HCT116 (cell line): Measurements from ENCODE around the gene LRRC4. TPM values are rescaled to one million over a fixed set of nuclear protein-coding genes. Genes with fewer than 3 reads are reported as not detected.

Source experiments
- ATAC-seq: fragments of 200-7000 bp; cut with Tn5 transposase; 2 replicates; pipeline ENCODE4 v1.9.1; 2020; ENCODE audit warnings: mild to moderate bottlenecking, moderate library complexity
- BruUV-seq: library from RNA; stranded (reverse); fragments of 400-500 nt; replicated peaks from 2 replicates; lab custom pipeline; 2021; lab: Mats Ljungman, UMichigan
- CTCF ChIA-PET: fragments of 300-600 bp; sonication (Branson Sonifier 250); formaldehyde crosslinking; loops from one replicate; lab custom pipeline; 2021; ENCODE audit warnings: antibody characterized with exemption; lab: Charles Lee
- POLR2A ChIA-PET: fragments of 300-600, 350-600 bp; sonication (Branson Sonifier 250); formaldehyde crosslinking; loops from one replicate; lab custom pipeline; 2021; ENCODE audit warnings: antibody characterized with exemption; lab: Charles Lee
- RAD21 ChIA-PET, 2 experiments: fragments of 300-600 bp; sonication (Branson Sonifier 250); formaldehyde crosslinking; loops; one replicate each; lab custom pipeline; 2023; ENCODE audit warnings: low total read pairs in 2 of 2; ENCODE audit not compliant: uncharacterized antibody in 2 of 2, unreplicated experiment in 2 of 2, low non-redundant PET in 1 of 2; lab: Charles Lee
- DNase-seq: peaks from one replicate; pipeline ENCODE4 v3.0.0-alpha.2; 2010; ENCODE audit warnings: low read depth, low spot score
- H2AFZ ChIP-seq: fragments of 200-600 bp; shearing (Covaris generic), sonication (generic); 2 replicates; pipeline ENCODE4 v1.6.1; 2017; ENCODE audit warnings: low read depth, mixed run types, mixed read lengths, antibody characterized with exemption, low read length; ENCODE audit not compliant: poor library complexity, severe bottlenecking
- H3K27ac ChIP-seq: 2 replicates; pipeline ENCODE4 v1.5.1; 2012; ENCODE audit warnings: low read depth, low read length
- H3K27me3 ChIP-seq: fragments of 200-600 bp; sonication (generic); 2 replicates; pipeline ENCODE4 v1.6.1; 2016; ENCODE audit warnings: mixed run types, low read length, mixed read lengths; ENCODE audit not compliant: insufficient read depth
- H3K36me3 ChIP-seq, 2 experiments: fragments of 200-500 bp in 1 of 2; fragments of 200-600 bp in 1 of 2; sonication (Bioruptor generic) in 1 of 2; sonication (generic) in 1 of 2; 2 replicates each; pipeline versions ENCODE4 v1.5.1 to v1.6.1; 2014 to 2016; ENCODE audit warnings: low read length in 2 of 2, inconsistent platforms in 1 of 2, mixed read lengths in 1 of 2, mixed run types in 1 of 2; ENCODE audit not compliant: insufficient read depth in 2 of 2, control insufficient read depth in 1 of 2
- H3K4me1 ChIP-seq, 2 experiments: fragments of 200-600 bp in 1 of 2; sonication (generic) in 1 of 2; 2 replicates each; pipeline versions ENCODE4 v1.5.1 to v1.6.1; 2012 to 2017; ENCODE audit warnings: low read length in 2 of 2, inconsistent platforms in 1 of 2, mild to moderate bottlenecking in 1 of 2, mixed read lengths in 1 of 2, mixed run types in 1 of 2, moderate library complexity in 1 of 2; ENCODE audit not compliant: insufficient read depth in 2 of 2, control insufficient read depth in 1 of 2
- H3K4me2 ChIP-seq: fragments of 200-600 bp; sonication (generic); 2 replicates; pipeline ENCODE4 v1.6.1; 2017; ENCODE audit warnings: mixed run types, low read length, mixed read lengths
- H3K4me3 ChIP-seq, 2 experiments: fragments of 200-600 bp in 1 of 2; sonication (generic) in 1 of 2; replicated peaks in 1 of 2; 2 replicates each; pipeline ENCODE4 v1.5.1; 2011 to 2016; ENCODE audit warnings: low read length in 2 of 2, control low read depth in 1 of 2, low read depth in 1 of 2, mild to moderate bottlenecking in 1 of 2, mixed read lengths in 1 of 2, mixed run types in 1 of 2
- H3K79me2 ChIP-seq: fragments of 200-600 bp; sonication (generic); 2 replicates; pipeline ENCODE4 v1.6.1; 2017; ENCODE audit warnings: mild to moderate bottlenecking, mixed run types, low read length, moderate library complexity, mixed read lengths; ENCODE audit not compliant: insufficient read depth
- H3K9ac ChIP-seq: fragments of 200-600 bp; sonication (generic); 2 replicates; pipeline ENCODE4 v1.6.1; 2016; ENCODE audit warnings: low read length, mixed read lengths
- H3K9me2 ChIP-seq: fragments of 200-600 bp; sonication (generic), shearing (Covaris generic); 2 replicates; pipeline ENCODE4 v1.6.1; 2017; ENCODE audit warnings: mixed run types, mild to moderate bottlenecking, moderate library complexity; ENCODE audit not compliant: insufficient read depth
- H3K9me3 ChIP-seq, 2 experiments: fragments of 200-500 bp in 1 of 2; fragments of 200-600 bp in 1 of 2; sonication (Bioruptor generic) in 1 of 2; sonication (generic) in 1 of 2; 2 replicates each; pipeline ENCODE4 v1.6.1; 2014 to 2017; ENCODE audit warnings: low read length in 2 of 2, mixed read lengths in 2 of 2, inconsistent platforms in 1 of 2, low read depth in 1 of 2, mild to moderate bottlenecking in 1 of 2, mixed run types in 1 of 2, moderate library complexity in 1 of 2; ENCODE audit not compliant: control insufficient read depth in 1 of 2, insufficient read depth in 1 of 2
- H4K20me1 ChIP-seq: fragments of 200-600 bp; sonication (generic), shearing (Covaris generic); 2 replicates; pipeline ENCODE4 v1.6.1; 2017; ENCODE audit warnings: mixed run types, mild to moderate bottlenecking, moderate library complexity; ENCODE audit not compliant: insufficient read depth
- ATF3 ChIP-seq: IDR thresholded peaks from 2 replicates; pipeline ENCODE4 v1.6.1; 2012
- CBX3 ChIP-seq: IDR thresholded peaks from 2 replicates; pipeline ENCODE4 v1.6.1; 2012; ENCODE audit warnings: low read depth
- CTCF ChIP-seq, 3 experiments: fragments of 200-600 bp in 1 of 3; sonication (generic) in 1 of 3; IDR thresholded peaks in 2 of 3; conservative IDR thresholded peaks in 1 of 3; 2 replicates each; pipeline ENCODE4 v1.5.1; 2012 to 2017; ENCODE audit warnings: low read depth in 2 of 3, low read length in 2 of 3, antibody characterized with exemption in 1 of 3, borderline replicate concordance in 1 of 3, control low read depth in 1 of 3, mild to moderate bottlenecking in 1 of 3, mixed read lengths in 1 of 3, mixed run types in 1 of 3, moderate library complexity in 1 of 3; ENCODE audit not compliant: insufficient read depth in 1 of 3
- EGR1 ChIP-seq: IDR thresholded peaks from 2 replicates; pipeline ENCODE4 v1.6.1; 2012; ENCODE audit warnings: low read depth
- ELF1 ChIP-seq: IDR thresholded peaks from 2 replicates; pipeline ENCODE4 v1.6.1; 2012; ENCODE audit warnings: low read depth, borderline replicate concordance
- EZH2 ChIP-seq: fragments of 200-600 bp; sonication (generic); IDR thresholded peaks from 2 replicates; pipeline ENCODE4 v1.6.1; 2017; ENCODE audit warnings: antibody characterized with exemption, mixed run types
- FOSL1 ChIP-seq: IDR thresholded peaks from 2 replicates; pipeline ENCODE4 v1.6.1; 2012; ENCODE audit warnings: low read depth
- JUND ChIP-seq: IDR thresholded peaks from 2 replicates; pipeline ENCODE4 v1.6.1; 2012
- MAX ChIP-seq: IDR thresholded peaks from 2 replicates; pipeline ENCODE4 v1.6.1; 2012
- POLR2A ChIP-seq: IDR thresholded peaks from 2 replicates; pipeline ENCODE4 v1.7.0; 2011; ENCODE audit warnings: borderline replicate concordance; ENCODE audit not compliant: insufficient read depth, insufficient read length; ENCODE audit errors: extremely low read depth
- RAD21 ChIP-seq: IDR thresholded peaks from 2 replicates; pipeline ENCODE4 v1.6.1; 2012; ENCODE audit warnings: low read depth, mild to moderate bottlenecking
- SIN3A ChIP-seq: IDR thresholded peaks from 2 replicates; pipeline ENCODE4 v1.6.1; 2012; ENCODE audit warnings: low read depth
- SP1 ChIP-seq: IDR thresholded peaks from 2 replicates; pipeline ENCODE4 v1.6.1; 2012; ENCODE audit warnings: low read depth
- YY1 ChIP-seq: IDR thresholded peaks from 2 replicates; pipeline ENCODE4 v1.6.1; 2011; ENCODE audit warnings: low read length, low read depth, moderate library complexity, mild to moderate bottlenecking; ENCODE audit not compliant: insufficient replicate concordance; ENCODE audit errors: extremely low read depth
- ZBTB33 ChIP-seq: IDR thresholded peaks from 2 replicates; pipeline ENCODE4 v1.6.1; 2011; ENCODE audit warnings: mild to moderate bottlenecking, low read length, moderate library complexity; ENCODE audit not compliant: insufficient replicate concordance; ENCODE audit errors: extremely low read depth
- ZNF274 ChIP-seq: fragments of 200-500 bp; sonication (Bioruptor generic); IDR thresholded peaks from 2 replicates; pipeline ENCODE4 v1.6.1; 2014; ENCODE audit warnings: mild to moderate bottlenecking, low read depth, low read length, inconsistent platforms
- intact Hi-C: fragments of 100-400 bp; cut with micrococcal nuclease; formaldehyde crosslinking; loops from 2 replicates; pipeline ENCODE4 v1.10.0; 2022
- total RNA-seq: library from RNA; stranded (reverse); gene quantifications from one replicate; pipeline ENCODE4 v1.2.1, GENCODE V29; 2021; ENCODE audit not compliant: unreplicated experiment

Gene LRRC4
- total RNA-seq, 1 experiment from 2014 or later: not detected

GRCh38 chr7:128005759-128006159 is 25.5 kb downstream of the LRRC4 start (continued):
- no peak for TF ChIP-seq ZBTB33
- TF ChIP-seq CBX3: no peak
- TF ChIP-seq ZNF274: no peak
- TF ChIP-seq SIN3A: no peak
- TF ChIP-seq YY1: no peak

GRCh38 chr7:128005117-128005516 is 26.1 kb downstream of the LRRC4 start:
- no TSS peak for BruUV-seq
- no peaks in the 10 kb centered on the region for H4K20me1 ChIP-seq
- H3K4me1 ChIP-seq: no peaks in the 10 kb centered on the region
- no peaks in the 10 kb centered on the region for H3K9me2 ChIP-seq
- H3K79me2 ChIP-seq: peaks cover 5% of the 10 kb centered on the region; the same call in 1 of the 2 replicates
- H3K9ac ChIP-seq: no peak overlapping the region
- RAD21 ChIA-PET: no interaction called here
- H3K36me3 ChIP-seq: no peaks in the 10 kb centered on the region
- ATAC-seq: no peak
- H3K9me3 ChIP-seq: no peaks in the 10 kb centered on the region
- no peak overlapping the region for H3K4me3 ChIP-seq
- POLR2A ChIA-PET: no interaction called here
- no peak overlapping the region for H3K27ac ChIP-seq
- intact Hi-C loops: no loop called here
- TF ChIP-seq SIN3A (no peak), POLR2A (no peak), EGR1 (no peak), EZH2 (no peak), FOSL1 (no peak), SP1 (no peak), CTCF (IDR thresholded peaks at IDR 0.05 in 2 of 3, conservative IDR thresholded peaks at IDR 0.05 in 1 of 3; ENCODE audit: borderline replicate concordance in 1 of 3, insufficient read depth in 1 of 3, low read depth in 2 of 3, low read length in 2 of 3) (no peak), ZBTB33 (no peak), RAD21 (no peak), MAX (no peak), ELF1 (no peak), ATF3 (no peak), ZNF274 (no peak), JUND (no peak)
- DNase-seq: no peak
- CTCF ChIA-PET: no interaction called here
- H3K4me2 ChIP-seq: no peak overlapping the region
- H2AFZ ChIP-seq: no peak overlapping the region
- H3K27me3 ChIP-seq: no peaks in the 10 kb centered on the region
